NCI-H524 treated with DMSO at 0.1 percent for 48 hours (cell line): ENCODE results near the gene NOTCH2.
"Not testable (repeated sequence)": the region's sequence is repeated elsewhere in the genome, so short reads cannot be mapped to it uniquely, and the experiment has no call there.

Source experiments
- DNase-seq: peaks from one replicate; lab custom pipeline; 2025; lab: John Stamatoyannopoulos, UW

NOTCH2 gene

GRCh38 chr1:120069067-120069919 lies at the start of gene NOTCH2:
Gene NOTCH2, minus strand, starts transcription at chr1:120069662. Its CDS starts 256 bp downstream, at chr1:120069406.
- not testable (repeated sequence) for DNase-seq

- not testable (repeated sequence) for DNase-seq
These were observed 48.1 kb upstream of the NOTCH2 start for GRCh38 chr1:120117371-120118177.

GRCh38 chr1:120116094-120116493 lies 46.6 kb upstream of the NOTCH2 start:
- not testable (repeated sequence) for DNase-seq

GRCh38 chr1:120113134-120113533 lies 43.7 kb upstream of the NOTCH2 start:
- DNase-seq, result not testable (repeated sequence)

- not testable (repeated sequence) for DNase-seq
These were observed 42.8 kb upstream of the NOTCH2 start for GRCh38 chr1:120112212-120112611.

- DNase-seq, result not testable (repeated sequence)
These were observed 42.3 kb upstream of the NOTCH2 start for GRCh38 chr1:120111771-120112170.

GRCh38 chr1:120111008-120111407 lies 41.5 kb upstream of the NOTCH2 start:
- not testable (repeated sequence) for DNase-seq

GRCh38 chr1:120109656-120110055 lies 40.2 kb upstream of the NOTCH2 start:
- DNase-seq, result not testable (repeated sequence)

GRCh38 chr1:120109180-120109579 lies 39.7 kb upstream of the NOTCH2 start:
- DNase-seq, result not testable (repeated sequence)

- DNase-seq, result not testable (repeated sequence)
These were observed 35.8 kb upstream of the NOTCH2 start for GRCh38 chr1:120105288-120105687.

- DNase-seq, result not testable (repeated sequence)
These were observed 34.3 kb upstream of the NOTCH2 start for GRCh38 chr1:120103768-120104167.

- not testable (repeated sequence) for DNase-seq
These were observed 32.1 kb upstream of the NOTCH2 start for GRCh38 chr1:120101593-120101992.

- not testable (repeated sequence) for DNase-seq
These were observed 31.1 kb upstream of the NOTCH2 start for GRCh38 chr1:120100590-120100989.

- DNase-seq, result not testable (repeated sequence)
These were observed 29.7 kb upstream of the NOTCH2 start for GRCh38 chr1:120098986-120099759.

- not testable (repeated sequence) for DNase-seq
These were observed 27.6 kb upstream of the NOTCH2 start for GRCh38 chr1:120096981-120097545.

- not testable (repeated sequence) for DNase-seq
These were observed 24.2 kb upstream of the NOTCH2 start for GRCh38 chr1:120093548-120094181.

GRCh38 chr1:120092232-120093218 lies 23.1 kb upstream of the NOTCH2 start:
- DNase-seq, result not testable (repeated sequence)

GRCh38 chr1:120090830-120091229 lies 21.4 kb upstream of the NOTCH2 start:
- not testable (repeated sequence) for DNase-seq

- DNase-seq, result not testable (repeated sequence)
These were observed 18.5 kb upstream of the NOTCH2 start for GRCh38 chr1:120087959-120088358.

- DNase-seq, result not testable (repeated sequence)
These were observed 405 bp upstream of the NOTCH2 start for GRCh38 chr1:120069920-120070214.
